NOMO-1 (cell line): ENCODE results near the gene DSG3.

Experiments used
- DNase-seq, 2 experiments: peaks; one replicate each; lab custom pipeline; 2025; ENCODE audit not compliant: unreplicated experiment in 2 of 2; lab: John Stamatoyannopoulos, UW

Gene DSG3

DNA sequence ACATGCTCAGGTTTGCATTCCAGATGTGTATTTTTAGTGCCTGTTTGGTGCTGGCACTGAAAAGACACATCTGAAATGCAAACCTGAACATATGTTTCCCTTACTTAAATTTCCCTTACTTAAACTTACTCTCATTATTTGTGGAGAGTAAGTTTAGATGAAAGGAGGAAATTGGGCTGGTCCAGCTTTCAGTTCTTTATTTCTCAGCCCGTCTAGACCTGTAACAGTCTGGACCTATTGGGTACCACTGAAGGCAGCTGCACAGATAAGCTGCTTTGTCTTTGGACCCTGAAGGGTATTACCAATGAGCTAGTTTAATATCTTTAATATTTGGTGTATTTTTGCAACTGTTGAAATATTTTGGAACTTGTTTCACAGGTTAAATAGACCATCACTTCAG lies 17.0 kb upstream of the DSG3 start:
- DNase-seq, result no peak

DNA sequence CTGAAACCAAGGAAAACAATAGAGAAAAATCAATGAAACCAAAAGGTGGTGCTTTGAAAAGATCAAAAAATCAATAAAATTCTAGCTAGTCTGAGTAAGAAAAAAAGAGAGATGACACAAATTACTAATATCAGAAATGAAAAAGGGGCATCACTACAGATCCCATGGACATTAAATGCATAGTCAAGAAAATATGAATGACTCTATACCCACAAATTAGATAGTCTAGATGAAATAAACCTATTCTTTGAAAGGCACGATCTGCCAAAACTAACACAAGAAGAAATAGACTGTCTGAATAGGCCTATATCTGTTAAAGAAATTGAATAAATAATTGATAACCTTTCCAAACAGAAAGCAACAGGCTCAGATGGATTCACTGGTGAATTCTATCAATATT lies 15.2 kb upstream of the DSG3 start:
- no peak for DNase-seq

DNA sequence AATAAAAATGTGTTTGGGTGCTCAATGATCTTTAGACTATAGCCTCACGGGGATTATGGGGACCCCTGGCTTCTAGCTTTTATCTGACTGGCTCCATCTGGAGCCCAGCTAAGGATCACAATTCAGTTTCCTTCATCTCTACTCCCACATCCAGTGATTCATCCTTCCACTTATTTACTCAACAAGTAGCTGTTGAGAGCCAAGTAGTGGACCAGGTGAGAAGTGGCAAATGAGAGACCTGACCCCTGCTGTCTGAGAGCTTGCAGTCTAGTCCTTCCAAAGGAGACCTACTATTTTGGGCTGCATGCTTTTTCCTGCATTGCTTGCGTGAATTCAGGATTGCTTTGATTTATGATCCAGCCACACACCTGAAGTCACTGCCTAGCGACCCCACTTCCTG lies 10.7 kb upstream of the DSG3 start:
- no peak for DNase-seq

DNA sequence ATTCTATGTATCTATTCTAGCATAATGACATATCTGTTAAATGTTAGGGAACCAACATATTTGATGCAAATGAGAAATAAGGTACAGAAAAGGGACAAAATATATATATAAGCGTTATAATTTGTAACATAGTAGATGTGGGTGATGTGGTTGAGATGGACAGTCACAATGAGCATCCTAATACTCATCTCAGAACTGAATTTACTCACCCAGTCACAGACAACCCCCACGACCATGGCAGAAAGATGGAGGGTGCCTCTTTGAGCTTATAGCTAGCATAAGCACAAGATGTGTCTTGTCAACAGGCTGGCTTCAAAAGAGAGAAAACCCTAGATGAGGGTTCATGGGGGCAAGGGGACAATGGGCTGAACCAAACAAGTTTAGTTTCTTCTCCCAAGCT lies 9.1 kb upstream of the DSG3 start:
- no peak for DNase-seq

DNA sequence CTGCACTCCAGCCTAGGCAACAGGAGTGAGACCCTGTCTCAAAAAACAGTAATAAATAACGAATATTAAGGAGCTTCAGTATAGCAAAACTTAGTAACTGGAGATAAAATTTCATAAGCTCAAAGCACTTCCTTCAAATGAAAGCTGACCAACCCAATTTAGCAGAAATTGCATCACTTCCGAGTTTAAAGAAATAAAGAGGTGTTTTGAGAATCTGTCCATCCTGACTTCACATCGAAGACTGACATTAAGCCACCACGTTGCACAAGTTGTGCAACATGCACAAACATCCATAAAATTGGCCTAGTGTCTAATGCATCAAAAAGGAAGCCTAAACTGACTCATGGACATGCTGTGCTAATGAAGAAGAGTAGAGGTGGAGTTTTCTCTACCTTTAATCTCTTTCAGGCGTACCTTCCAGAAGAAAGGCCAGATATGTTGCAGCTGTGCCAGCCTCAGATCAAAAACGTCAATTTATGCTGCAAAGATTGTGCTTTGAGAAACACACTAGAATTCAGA lies 7.7 kb upstream of the DSG3 start:
- peak; percentile 45 to 68 for DNase-seq

DNA sequence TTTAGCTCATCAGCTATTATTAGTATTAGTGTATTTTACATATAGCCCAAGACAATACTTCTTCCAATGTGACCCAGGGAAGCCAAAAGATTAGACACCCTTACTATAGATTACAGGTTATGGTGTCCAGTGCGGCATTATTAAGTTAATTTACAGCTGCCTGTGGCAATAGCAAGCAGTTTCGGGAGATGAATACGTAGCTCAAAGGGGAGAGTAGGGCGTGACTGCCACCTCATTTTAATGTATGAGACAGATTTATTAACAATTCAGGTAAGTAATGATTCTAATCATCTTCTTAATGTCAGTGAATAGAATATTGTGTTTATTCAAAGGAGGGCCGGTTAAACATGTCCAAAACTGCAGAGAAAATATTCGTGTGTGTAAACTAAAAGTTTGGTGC lies 6.8 kb upstream of the DSG3 start:
- DNase-seq, result no peak

DNA sequence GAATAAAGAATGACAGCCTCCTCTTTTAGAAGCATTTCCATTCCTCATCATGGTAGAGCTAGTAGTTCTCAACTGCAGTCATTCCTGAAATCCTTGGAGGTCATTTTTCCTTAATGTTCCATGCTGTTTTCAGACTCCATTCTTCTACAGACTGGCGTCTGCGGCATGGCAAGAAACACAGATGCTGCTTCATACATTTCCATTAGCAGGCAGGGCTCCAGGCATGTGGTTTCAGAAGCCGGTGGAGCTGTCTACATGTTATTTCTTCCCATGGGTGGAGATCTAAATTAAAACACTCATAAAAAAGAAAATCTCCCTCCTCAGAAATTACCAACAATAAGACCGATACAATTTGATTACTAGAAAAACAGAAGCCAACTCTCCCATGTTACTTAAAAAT lies 6.0 kb upstream of the DSG3 start:
- no peak for DNase-seq

DNA sequence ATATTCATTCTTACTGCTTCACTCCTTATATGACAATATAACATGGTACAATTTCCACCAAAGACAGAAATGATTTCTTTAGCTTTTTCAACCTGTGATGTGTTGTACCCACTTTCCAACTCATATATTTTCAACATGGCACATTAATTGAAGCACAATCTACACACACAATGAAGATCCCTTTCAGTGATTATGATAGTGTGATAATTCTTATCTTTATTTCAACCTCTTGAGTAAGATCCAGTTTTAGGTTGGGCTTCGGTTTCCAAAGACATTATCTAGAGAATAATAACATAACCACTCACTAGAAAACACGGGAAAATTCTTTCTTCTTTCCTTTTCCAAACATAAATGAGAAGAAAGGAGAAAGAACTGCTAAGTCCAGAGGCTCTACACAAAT lies 3.4 kb upstream of the DSG3 start:
- DNase-seq, result no peak

DNA sequence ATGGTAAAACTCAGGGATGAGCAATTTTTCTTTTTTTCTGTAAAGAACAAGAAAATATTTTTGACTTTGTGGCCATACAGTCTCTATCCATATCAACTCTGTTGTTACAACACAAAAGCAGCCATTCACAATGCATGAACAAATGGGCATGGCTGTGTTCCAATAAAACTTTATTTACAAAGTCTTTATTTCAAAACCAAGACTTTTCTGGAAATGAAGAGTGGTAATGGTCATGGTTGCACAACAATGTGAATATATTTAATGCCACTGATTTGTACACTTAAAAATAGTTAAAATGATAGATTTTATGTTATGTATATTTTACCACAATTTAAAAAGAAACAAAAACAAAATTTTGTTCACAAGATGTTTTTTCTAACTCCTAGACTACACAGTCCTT lies 1.6 kb upstream of the DSG3 start:
- DNase-seq, result no peak

DNA sequence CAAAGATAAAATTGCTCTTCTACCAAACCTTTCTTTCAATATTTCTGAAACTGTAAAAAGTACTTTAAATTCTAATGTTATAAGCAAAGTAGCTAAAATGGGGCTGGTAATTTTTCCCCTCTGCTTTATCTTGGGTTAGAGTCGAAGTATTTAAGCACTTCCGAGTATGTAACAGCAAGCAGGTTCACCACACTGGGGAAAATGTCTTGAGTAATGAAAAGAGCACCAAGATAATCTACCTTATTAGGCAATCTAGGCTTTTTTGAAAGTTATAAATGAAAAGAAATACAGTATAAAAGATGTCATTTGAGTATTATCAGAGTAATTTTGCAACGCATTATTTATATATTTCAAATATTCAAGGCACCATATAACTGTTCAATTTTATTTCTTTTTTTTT lies 687 bp upstream of the DSG3 start:
- DNase-seq, result no peak

DNA sequence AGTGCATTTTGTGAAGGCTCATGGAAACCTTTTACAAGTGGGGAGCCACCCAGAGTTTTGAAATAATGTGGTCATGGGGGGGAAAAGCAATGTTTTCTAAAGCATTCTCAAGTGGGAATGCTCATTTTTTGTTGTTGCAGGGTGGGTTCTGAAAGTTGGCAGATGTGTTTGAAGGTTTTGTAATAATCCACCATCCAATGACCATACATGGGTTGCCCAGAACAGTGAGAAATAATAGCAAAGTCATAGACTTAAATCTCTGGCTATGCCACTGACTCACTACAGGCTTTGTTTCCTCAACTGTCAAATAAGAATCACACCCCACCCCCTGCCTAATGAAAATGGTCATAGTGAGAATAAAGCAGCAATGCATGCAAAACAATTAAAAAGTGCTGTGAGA lies 2.9 kb downstream of the DSG3 start:
- no peak for DNase-seq

DNA sequence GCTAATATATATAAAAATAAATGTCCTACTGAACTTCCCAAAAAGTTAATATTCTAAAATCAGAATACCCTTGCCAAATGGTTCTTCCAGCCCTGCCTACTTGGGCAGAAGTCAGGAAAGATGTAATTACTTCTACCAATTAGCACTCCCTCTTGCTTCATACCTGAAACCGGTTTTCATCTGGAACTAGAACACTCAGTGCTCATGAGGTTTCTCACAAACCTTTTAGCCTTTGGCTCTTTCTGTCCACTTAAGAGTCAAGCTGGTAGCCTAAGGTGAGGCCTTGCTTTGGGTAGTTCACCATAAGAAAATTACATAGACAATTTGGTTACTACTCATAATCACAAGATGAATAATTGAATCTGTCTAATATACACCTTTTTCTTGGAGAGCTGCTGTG lies 4.1 kb downstream of the DSG3 start:
- no peak for DNase-seq

DNA sequence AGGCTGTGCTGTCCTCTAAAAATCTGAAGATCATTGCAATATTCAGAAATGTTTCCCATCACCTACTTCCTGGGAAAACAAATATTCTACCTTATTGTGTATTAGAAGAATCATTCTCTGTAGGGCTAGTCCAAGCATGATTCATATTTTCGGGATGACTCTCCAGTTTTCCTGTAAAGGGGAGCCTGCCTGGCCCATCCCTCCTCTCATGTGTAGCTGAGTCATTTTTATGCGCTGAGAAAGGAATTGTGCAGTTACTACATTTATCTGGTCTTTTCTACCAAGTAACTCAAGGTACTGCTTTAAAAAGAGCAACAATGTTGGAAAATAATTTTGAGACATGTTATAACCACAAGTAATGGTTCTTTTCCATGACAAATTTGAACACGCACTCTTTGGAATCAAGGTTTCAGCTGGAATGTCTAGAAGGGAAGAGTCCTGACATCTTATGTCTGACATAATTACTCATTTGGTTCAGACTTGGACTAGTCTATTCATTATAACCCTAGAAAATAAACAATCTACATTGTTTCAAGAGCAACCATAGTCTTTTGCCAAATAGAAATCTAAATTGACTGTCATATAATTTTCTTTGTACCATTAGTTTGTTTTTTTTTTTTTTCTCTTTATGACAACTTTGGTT lies 6.6 kb downstream of the DSG3 start:
- DNase-seq, result no peak

DNA sequence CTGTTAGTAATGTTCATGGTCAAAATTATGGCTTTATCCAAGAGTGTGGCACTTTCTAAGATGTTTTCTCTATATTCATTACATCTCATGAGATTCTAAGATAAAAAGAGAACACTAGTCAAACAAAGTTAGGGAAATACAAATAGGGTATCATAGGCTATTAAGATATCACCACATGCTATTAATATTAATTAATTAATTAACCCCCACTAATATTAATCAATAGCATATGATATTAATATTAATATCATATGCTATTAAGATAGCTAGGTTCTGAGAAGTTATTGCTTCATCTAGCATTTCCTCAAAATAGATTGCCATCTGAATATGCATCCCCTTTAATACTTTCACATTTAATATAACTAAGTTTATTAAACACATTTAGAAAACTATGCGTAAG lies 22.1 kb downstream of the DSG3 start:
- DNase-seq, result no peak

DNA sequence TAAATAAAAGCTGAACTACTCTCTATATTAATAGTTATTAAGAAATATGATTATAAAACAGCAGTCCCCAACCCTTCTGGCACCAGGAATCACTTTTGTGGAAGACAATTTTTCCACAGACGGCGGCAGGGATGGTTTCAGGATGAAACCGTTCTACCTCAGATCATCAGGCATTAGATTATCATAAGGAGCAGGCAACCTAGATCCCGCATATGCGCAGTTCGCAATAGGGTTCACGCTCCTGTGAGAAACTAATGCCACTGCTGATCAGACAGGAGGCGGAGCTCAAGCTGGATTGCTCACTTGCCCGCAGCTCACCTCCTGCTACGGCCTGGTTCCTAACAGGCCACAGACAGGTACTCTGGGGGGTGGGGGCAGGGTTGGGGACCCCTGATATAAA lies 31.1 kb downstream of the DSG3 start:
- no peak for DNase-seq

DNA sequence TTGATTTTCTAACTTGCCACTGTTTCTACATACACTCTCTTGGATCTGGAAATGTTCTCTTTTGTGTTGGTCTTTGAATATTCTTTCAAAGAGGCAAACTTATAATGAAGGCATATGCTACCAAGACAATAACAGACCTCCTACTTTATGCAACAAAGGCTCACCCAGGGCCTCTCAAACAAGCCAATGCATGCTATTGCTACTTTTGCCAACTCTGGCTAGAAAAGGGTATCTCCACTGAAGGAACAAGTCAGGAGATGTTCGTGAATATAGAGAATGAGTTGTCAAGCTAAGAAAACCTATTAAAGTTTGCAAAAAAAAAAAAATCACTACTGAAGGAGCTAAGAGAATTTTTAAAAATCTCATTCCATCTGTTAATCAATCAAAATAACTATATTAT lies 34.5 kb downstream of the DSG3 start:
- no peak for DNase-seq

DNA sequence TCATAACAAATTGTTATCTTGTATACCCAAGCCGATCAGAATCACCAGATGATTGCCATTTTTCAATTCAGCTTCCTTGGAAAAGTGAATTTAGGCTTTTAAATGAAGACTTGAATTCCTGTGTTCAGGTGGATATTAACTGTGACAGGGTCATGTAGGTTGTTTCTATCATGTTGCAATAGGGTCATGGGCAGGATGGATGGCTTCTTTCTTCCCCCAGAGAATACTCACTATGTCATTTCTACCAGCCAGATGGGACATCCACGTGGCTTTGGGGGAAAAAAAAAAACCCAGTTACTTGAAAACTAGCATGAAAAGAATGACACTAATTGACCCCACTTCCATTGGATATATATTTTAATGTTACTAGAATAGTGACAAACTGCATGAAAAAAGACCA lies 35.9 kb downstream of the DSG3 start:
- no peak for DNase-seq

DNA sequence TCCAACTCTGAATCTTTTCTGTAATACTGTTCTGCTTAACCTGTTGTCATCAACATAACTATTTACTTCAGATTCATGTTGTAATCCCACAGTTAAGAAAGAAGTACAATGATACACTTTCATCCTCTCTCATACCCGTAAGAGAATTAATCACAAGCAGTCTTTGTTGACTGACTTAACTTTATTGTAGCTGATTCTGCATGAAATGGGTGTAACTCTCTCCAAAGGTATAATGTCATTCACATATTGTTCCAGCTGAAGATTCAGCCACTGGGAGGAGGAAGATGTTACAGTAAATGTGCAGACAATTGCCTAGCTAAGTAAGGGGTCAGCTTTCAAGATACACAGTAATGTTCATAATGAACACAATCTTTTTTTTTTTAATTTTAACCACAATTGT lies 36.9 kb downstream of the DSG3 start:
- no peak for DNase-seq

DNA sequence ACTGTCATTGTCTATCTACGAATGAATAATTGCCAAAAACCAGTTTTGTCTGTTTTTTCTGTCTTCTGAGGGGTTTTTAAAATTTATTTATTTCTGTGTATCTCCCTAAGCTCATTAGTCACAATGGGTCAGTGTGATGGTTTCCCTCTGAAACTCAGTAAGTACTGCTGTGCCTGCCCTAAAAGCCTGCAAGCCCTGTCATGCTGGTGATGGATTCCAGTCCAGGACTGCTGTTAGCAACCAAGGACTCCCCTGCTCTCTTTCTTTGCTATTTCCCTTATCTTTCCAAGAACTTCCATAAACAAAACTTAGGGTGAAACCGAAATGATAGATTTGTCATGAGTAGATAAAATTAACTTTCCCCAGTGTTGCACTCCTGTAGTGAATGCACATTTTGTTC lies 38.6 kb downstream of the DSG3 start:
- no peak for DNase-seq

DNA sequence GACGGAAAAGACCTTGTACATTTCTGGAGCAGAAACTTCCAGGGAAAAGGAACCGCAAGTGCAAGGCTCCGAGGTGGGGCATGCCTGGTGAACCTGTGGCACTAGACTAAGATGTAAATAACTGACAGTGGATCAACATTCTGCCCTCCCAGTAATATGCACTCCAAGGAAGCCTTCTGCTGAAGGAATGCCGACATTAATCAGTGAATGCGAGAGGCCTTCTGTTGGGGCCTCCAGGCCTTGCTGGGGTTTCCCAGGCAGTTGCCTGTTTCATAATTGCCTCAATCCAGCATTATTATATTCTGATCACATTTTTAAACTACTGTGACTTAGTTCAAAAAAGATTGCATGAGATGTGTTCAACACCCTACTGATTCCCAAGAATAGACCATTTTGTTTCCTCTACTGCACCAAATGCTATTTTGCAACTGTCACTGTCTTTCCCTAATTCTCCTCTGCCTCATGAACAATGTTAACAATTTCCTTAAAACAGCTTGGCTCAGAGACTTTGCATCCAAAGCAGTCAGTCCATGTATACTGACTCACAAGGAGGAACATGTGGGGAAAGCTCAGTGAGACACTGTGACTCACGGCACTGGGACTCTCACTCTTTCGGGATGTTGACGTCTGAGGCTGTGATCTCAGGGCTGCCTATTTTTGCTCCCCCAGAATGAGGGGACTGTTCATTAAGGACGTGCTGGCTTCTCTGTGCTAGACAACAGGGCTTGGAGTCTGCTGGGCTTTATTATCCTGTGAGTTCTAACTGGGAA lies 39.9 kb downstream of the DSG3 start:
- no peak for DNase-seq

DNA sequence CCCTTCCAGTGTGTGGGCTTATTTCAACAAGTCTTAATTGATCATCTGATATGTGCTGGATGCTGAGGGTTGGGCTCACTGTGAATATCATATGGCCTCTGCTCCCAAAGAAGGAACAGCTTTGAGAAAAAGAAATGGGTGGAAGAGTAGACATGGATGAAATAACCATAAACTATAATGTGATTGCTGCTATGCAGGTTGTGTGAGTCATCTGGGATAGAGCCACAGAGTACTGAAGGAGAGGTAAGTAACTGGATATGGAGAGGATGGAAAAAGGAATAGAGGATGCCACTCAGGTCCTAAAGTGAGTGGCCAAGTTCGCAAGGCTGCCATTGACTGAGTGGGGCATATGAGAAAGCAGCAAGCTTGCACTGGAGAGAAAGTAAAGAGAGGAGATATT lies 41.8 kb downstream of the DSG3 start:
- no peak for DNase-seq

DNA sequence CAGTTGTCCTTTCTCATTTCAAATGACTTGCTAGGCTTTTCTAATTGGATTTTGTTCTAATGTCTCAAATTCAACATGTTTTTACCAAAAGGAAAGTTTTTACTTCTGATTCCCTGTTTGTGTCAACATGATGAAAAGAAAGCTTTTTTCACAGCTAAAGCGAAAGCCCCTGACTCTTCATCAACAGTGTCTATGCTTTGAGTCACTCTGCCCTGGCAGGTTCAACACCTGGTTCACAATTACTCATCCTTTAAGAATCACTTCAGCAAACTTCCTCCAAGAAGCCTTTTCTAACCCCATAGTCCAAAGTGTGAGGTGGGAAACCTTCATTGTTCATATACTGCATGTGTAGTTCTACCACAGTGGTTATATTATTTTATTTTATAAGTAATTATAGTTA lies 42.8 kb downstream of the DSG3 start:
- no peak for DNase-seq

DNA sequence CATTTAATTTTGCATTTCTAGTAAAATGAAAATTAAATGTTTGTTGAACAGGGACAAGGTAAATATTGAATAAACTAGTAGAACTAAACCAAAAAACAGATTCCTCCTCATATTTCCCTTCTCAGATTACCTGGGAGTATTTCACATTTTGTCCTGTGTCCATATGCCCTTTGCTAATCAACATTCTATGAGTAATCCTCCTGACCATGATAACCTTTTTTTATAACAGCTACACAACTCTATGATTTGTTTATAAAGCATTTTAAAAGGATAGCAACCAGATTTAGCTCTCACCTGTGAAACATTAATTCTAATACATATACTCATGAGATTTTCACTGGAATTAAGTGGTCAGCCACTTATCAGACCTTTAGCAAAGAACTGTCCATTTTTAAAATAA lies 43.3 kb downstream of the DSG3 start:
- no peak for DNase-seq
